Bone marrow (tissue), 2 donors: Measurements from ENCODE around the gene OSMR.

Experiments used
- DNase-seq, 2 donors: peaks; one replicate each; lab custom pipeline; 2025; lab: John Stamatoyannopoulos, UW

Gene OSMR

DNA sequence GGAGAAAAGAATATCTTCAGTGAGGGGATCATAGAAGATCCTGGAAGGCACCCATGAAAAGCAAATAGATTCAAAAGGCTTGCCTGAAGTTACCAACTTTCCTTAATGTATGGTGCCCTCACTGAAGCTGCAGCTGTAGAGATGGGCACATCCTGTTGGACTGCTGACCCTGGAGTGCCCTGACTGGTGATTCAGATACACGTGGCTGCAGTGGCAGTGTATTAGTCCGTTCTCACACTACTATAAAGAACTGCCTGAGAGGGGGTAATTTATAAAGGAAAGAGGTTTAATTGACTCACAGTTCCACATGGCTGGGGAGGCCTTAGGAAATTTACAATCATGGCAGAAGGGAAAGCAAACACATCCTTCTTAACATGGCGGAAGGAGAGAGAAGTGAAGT lies 80.3 kb downstream of the OSMR start:
- no peak for DNase-seq

- no peak for DNase-seq
Measured at GRCh38 chr5:38927470-38927869, 81.7 kb downstream of the OSMR start.

- no peak for DNase-seq
Measured at GRCh38 chr5:38929838-38930237, 84.0 kb downstream of the OSMR start.

GRCh38 chr5:38931731-38932130 lies 85.9 kb downstream of the OSMR start:
- DNase-seq, result no peak

DNA sequence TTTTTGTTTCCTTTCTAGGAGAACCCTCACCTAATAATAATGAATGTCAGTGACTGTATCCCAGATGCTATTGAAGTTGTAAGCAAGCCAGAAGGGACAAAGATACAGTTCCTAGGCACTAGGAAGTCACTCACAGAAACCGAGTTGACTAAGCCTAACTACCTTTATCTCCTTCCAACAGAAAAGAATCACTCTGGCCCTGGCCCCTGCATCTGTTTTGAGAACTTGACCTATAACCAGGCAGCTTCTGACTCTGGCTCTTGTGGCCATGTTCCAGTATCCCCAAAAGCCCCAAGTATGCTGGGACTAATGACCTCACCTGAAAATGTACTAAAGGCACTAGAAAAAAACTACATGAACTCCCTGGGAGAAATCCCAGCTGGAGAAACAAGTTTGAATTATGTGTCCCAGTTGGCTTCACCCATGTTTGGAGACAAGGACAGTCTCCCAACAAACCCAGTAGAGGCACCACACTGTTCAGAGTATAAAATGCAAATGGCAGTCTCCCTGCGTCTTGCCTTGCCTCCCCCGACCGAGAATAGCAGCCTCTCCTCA lies 87.1 kb downstream of the OSMR start:
- DNase-seq, result no peak

- no peak for DNase-seq
Measured at GRCh38 chr5:38935437-38935836, 89.6 kb downstream of the OSMR start.

DNA sequence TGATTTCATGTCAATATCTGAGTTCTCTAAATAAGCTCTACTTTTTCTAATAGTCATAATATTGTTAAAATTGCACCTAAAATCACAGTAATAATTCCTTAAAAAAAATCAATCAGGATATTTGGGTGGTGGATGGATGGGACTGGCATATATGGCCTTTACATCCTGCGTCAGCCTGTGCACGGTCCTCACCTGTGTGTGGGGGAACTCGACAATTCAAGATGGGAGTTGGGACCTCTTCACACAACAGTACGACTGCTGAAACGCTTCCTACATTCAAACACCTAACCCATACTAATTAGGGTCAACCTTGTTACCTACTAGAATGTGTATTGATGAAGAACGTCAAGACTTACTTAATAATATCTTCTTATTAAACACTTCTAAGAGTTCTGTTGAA lies 90.5 kb downstream of the OSMR start:
- DNase-seq, result no peak

GRCh38 chr5:38938424-38938823 lies 92.6 kb downstream of the OSMR start:
- DNase-seq, result no peak

- DNase-seq, result no peak
Measured at GRCh38 chr5:38938973-38939372, 93.2 kb downstream of the OSMR start.

GRCh38 chr5:38940230-38940858 lies 94.5 kb downstream of the OSMR start:
- DNase-seq, result no peak

DNA sequence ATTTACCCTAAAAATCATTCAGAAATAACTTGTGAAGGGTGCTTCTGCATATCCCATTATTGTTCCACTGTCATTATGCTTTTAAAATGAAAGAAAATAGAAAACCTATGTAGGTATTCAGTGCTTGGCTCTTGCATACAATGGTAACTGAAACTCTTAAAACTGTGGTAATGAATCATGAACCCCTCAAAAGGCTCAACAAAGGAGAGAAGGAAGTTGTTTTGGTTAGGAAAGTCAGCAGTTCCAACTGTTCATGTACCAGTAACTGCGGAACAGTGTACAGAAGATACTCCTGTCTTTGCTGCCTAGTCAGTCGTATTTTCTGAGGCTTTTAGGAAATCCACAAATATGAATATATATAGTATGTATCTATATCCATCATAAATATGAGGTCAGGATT lies 96.1 kb downstream of the OSMR start:
- DNase-seq, result no peak

- DNase-seq, result no peak
Measured at GRCh38 chr5:38944282-38944681, 98.5 kb downstream of the OSMR start.

DNA sequence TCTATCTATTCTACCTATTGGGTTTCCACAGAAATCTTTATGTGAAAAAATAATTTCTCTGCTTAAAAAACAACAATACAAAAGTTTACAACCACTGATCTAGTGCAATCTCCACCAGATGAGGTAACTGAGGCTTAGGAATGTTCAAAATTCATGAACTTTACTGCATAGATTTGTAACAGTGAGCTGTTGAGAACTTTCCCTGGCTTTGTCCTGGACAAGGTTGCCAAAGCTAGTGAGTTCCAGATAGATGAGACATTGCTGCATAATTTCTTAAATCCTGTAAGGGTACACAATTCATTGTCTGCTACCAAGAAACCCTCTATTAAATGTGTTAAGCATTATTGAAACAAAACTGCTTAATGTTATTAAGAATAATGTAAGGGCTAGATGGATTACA lies 102.7 kb downstream of the OSMR start:
- DNase-seq, result no peak

- no peak for DNase-seq
Measured at GRCh38 chr5:38953426-38954012, 107.7 kb downstream of the OSMR start.

DNA sequence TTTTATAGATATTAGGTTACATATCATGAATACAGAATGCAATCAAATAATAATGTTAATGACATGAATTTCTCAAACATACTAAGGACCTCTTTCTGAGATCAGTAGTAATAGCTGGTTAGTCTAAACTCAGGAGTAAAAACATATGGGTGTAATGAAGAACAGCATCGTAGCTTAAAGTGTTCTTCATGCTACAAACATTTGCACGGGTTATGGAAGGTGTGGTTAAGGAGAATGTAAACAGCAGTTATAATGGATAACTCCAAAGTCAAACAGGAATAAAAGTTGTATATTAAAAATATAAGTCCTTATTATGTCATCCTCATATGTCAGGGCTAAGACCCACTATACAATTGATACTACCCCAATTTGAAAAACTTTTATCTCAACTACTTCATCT lies 115.9 kb downstream of the OSMR start:
- DNase-seq, result no peak

DNA sequence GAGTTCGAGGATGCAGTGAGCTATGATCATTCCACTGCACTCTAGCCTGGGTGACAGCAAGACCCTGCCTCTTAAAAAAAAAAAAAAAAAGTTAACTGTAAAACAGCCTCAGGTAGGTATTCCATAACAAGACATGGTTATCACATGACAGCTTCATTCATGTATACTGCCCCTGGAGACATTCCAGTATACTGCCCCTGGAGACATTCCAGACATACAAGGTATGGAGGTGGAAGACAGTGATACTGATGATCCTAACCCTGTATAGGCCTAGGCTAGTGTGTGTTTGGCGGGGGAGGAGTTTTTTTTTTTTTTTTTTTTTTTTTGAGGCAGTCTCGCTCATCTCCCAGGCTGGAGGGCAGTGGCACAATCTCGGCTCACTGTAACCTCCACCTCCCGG lies 122.9 kb downstream of the OSMR start:
- DNase-seq, result no peak

GRCh38 chr5:38978036-38978435 lies 132.2 kb downstream of the OSMR start:
- DNase-seq, result no peak

DNA sequence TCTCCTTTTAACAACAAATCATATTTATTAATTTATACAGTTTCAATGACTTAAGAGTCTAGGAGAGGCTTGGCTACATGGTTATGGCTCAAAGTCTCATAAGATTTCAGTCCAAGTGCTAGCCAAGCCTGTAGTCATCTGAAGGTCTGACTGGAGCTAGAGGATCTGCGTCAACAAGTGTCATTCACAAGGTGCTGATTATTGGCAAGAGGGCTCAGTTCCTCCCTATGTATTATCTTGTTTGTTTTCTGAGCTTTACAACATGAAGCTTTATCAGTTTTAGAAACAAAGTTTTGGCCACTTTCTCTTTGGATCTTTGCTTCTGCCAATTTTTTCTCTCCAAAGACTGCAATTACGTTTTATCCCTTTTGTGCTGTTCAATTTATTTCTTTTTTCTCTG lies 133.7 kb downstream of the OSMR start:
- no peak for DNase-seq
